H9 (cell line): ENCODE measurements around the gene STK38L. TPM values are rescaled to one million over a fixed set of nuclear protein-coding genes. Genes with fewer than 3 reads are reported as not detected.

ENCODE experiments used
- DNase-seq: peaks from one replicate; pipeline ENCODE4 v3.0.0-alpha.2; 2017
- H2AFZ ChIP-seq: one replicate; pipeline ENCODE4 v1.6.1; 2013; ENCODE audit warnings: mild to moderate bottlenecking, low read length, control low read depth, moderate library complexity
- H2AK5ac ChIP-seq: 2 replicates; pipeline ENCODE4 v1.6.1; 2013; ENCODE audit warnings: low read length, control low read depth, mixed read lengths; ENCODE audit not compliant: insufficient read length
- H2BK120ac ChIP-seq: one replicate; pipeline ENCODE4 v1.6.1; 2013; ENCODE audit warnings: low read depth, mild to moderate bottlenecking, low read length, control low read depth, inconsistent platforms; ENCODE audit not compliant: poor library complexity, severe bottlenecking
- H2BK12ac ChIP-seq: 2 replicates; pipeline ENCODE4 v1.6.1; 2013; ENCODE audit warnings: low read length, control low read depth, mixed read lengths, low read depth; ENCODE audit not compliant: insufficient read length
- H2BK15ac ChIP-seq: 2 replicates; pipeline ENCODE4 v1.6.1; 2013; ENCODE audit warnings: low read depth, low read length, control low read depth
- H2BK20ac ChIP-seq: one replicate; pipeline ENCODE4 v1.6.1; 2013; ENCODE audit warnings: low read depth, mild to moderate bottlenecking, low read length, control low read depth, inconsistent platforms; ENCODE audit not compliant: poor library complexity, severe bottlenecking
- H2BK5ac ChIP-seq: 2 replicates; pipeline ENCODE4 v1.6.1; 2013; ENCODE audit warnings: low read length, control low read depth, mixed read lengths; ENCODE audit not compliant: insufficient read length
- H3K14ac ChIP-seq: 2 replicates; pipeline ENCODE4 v1.6.1; 2013; ENCODE audit warnings: low read length, control low read depth; ENCODE audit not compliant: insufficient read depth
- H3K18ac ChIP-seq: 2 replicates; pipeline ENCODE4 v1.6.1; 2013; ENCODE audit warnings: low read depth, mild to moderate bottlenecking, mixed read lengths, low read length, control low read depth; ENCODE audit not compliant: insufficient read length
- H3K23ac ChIP-seq: 2 replicates; pipeline ENCODE4 v1.6.1; 2013; ENCODE audit warnings: low read length, control low read depth, mixed read lengths, low read depth; ENCODE audit not compliant: insufficient read length
- H3K23me2 ChIP-seq: 2 replicates; pipeline ENCODE4 v1.6.1; 2013; ENCODE audit warnings: low read depth, mild to moderate bottlenecking, mixed read lengths, low read length, control low read depth; ENCODE audit not compliant: insufficient read length, poor library complexity, severe bottlenecking
- H3K27ac ChIP-seq: 2 replicates; pipeline ENCODE4 v1.5.1; 2013; ENCODE audit warnings: low read length, control low read depth, mixed read lengths, low read depth; ENCODE audit not compliant: insufficient read length
- H3K27me3 ChIP-seq: 2 replicates; pipeline ENCODE4 v1.6.1; 2013; ENCODE audit warnings: low read length, control low read depth, inconsistent platforms; ENCODE audit not compliant: insufficient read depth
- H3K4ac ChIP-seq: 2 replicates; pipeline ENCODE4 v1.6.1; 2013; ENCODE audit warnings: low read depth, mild to moderate bottlenecking, control low read depth, inconsistent platforms, low read length, moderate library complexity
- H3K4me1 ChIP-seq: 2 replicates; pipeline ENCODE4 v1.6.1; 2013; ENCODE audit warnings: low read length, control low read depth, inconsistent platforms; ENCODE audit not compliant: insufficient read depth
- H3K4me2 ChIP-seq: 2 replicates; pipeline ENCODE4 v1.6.1; 2013; ENCODE audit warnings: low read length, control low read depth, mixed read lengths; ENCODE audit not compliant: insufficient read length, insufficient read depth
- H3K56ac ChIP-seq: 2 replicates; pipeline ENCODE4 v1.6.1; 2013; ENCODE audit warnings: low read depth, mild to moderate bottlenecking, mixed read lengths, low read length, control low read depth; ENCODE audit not compliant: insufficient read length
- H3K79me1 ChIP-seq: 2 replicates; pipeline ENCODE4 v1.6.1; 2013; ENCODE audit warnings: low read depth, mild to moderate bottlenecking, moderate library complexity, low read length, control low read depth, inconsistent platforms; ENCODE audit not compliant: insufficient read depth, poor library complexity, severe bottlenecking
- H3K79me2 ChIP-seq: 2 replicates; pipeline ENCODE4 v1.6.1; 2013; ENCODE audit warnings: low read length, control low read depth, inconsistent platforms; ENCODE audit not compliant: insufficient read depth
- H3K9ac ChIP-seq: 2 replicates; pipeline ENCODE4 v1.6.1; 2013; ENCODE audit warnings: low read length, control low read depth, mixed read lengths; ENCODE audit not compliant: insufficient read length; ENCODE audit errors: extremely low read depth
- H3K9me3 ChIP-seq: one replicate; pipeline ENCODE4 v1.6.1; 2013; ENCODE audit warnings: low read depth, low read length, inconsistent platforms; ENCODE audit not compliant: control insufficient read depth
- H3T11ph ChIP-seq: one replicate; pipeline ENCODE4 v1.6.1; 2013; ENCODE audit warnings: mild to moderate bottlenecking, low read length, control low read depth, inconsistent platforms
- H4K20me1 ChIP-seq: one replicate; pipeline ENCODE4 v1.6.1; 2013; ENCODE audit not compliant: control insufficient read depth, insufficient read length, insufficient read depth
- H4K5ac ChIP-seq: 2 replicates; pipeline ENCODE4 v1.6.1; 2013; ENCODE audit warnings: low read depth, mild to moderate bottlenecking, mixed read lengths, low read length, control low read depth; ENCODE audit not compliant: insufficient read length
- H4K8ac ChIP-seq: replicated peaks from 2 replicates; pipeline ENCODE4 v1.6.1; 2013; ENCODE audit warnings: low read length, control low read depth, mixed read lengths, low read depth; ENCODE audit not compliant: insufficient read length
- H4K91ac ChIP-seq: 2 replicates; pipeline ENCODE4 v1.6.1; 2013; ENCODE audit warnings: low read depth, mild to moderate bottlenecking, moderate library complexity, mixed read lengths, low read length, control low read depth; ENCODE audit not compliant: insufficient read length
- H3K27ac Mint-ChIP-seq, 3 experiments: 2 replicates in 2 of 3; 3 replicates in 1 of 3; pipeline ENCODE4 v1.8.0; 2020 to 2021; ENCODE audit warnings: mixed read lengths in 3 of 3, mild to moderate bottlenecking in 1 of 3, moderate library complexity in 1 of 3
- H3K27me3 Mint-ChIP-seq: 2 replicates; pipeline ENCODE4 v1.8.0; 2021; ENCODE audit warnings: low read depth, mild to moderate bottlenecking, moderate library complexity, mixed read lengths
- H3K36me3 Mint-ChIP-seq, 3 experiments: 2 replicates in 2 of 3; 3 replicates in 1 of 3; pipeline ENCODE4 v1.8.0; 2020 to 2021; ENCODE audit warnings: low read depth in 3 of 3, mixed read lengths in 3 of 3; ENCODE audit not compliant: insufficient read depth in 1 of 3
- H3K4me1 Mint-ChIP-seq, 2 experiments: 2 replicates each; pipeline ENCODE4 v1.8.0; 2020; ENCODE audit warnings: mixed read lengths in 2 of 2
- H3K4me3 Mint-ChIP-seq, 2 experiments: 2 replicates in 1 of 2; 3 replicates in 1 of 2; pipeline ENCODE4 v1.8.0; 2020 to 2021; ENCODE audit warnings: mild to moderate bottlenecking in 2 of 2, mixed read lengths in 2 of 2, moderate library complexity in 1 of 2
- H3K9me3 Mint-ChIP-seq, 2 experiments: 2 replicates in 1 of 2; 3 replicates in 1 of 2; pipeline ENCODE4 v1.8.0; 2020; ENCODE audit warnings: mild to moderate bottlenecking in 2 of 2, mixed read lengths in 2 of 2, moderate library complexity in 1 of 2
- WGBS: extraction: QIAGEN DNeasy Blood & Tissue Kit; methylation state at CpG from one replicate; pipeline ENCODE4 v1.1.7; 2013; ENCODE audit warnings: missing lambda C conversion rate, low lambda C conversion rate, mixed read lengths; ENCODE audit not compliant: insufficient read length; ENCODE audit errors: extremely low coverage; 5-methylcytosine and 5-hydroxymethylcytosine counted together
- total RNA-seq: library from RNA; stranded (reverse); gene quantifications from 2 replicates; pipeline ENCODE4 v1.2.1, GENCODE V29; 2021
- TF ChIP-seq, protein P1 (sequence below): fragments of 200-600 bp; sonication (generic); conservative IDR thresholded peaks from 3 replicates; pipeline ENCODE4 v1.8.0; 2021; ENCODE audit warnings: antibody characterized with exemption, mild to moderate bottlenecking

Gene STK38L
- total RNA-seq, 1 experiment from 2014 or later: 44.9 TPM

GRCh38 chr12:27309995-27310315 is 65.9 kb downstream of the STK38L start:
- Histone ChIP-seq H4K5ac (no peak overlapping the region), H3K23ac (no peak overlapping the region), H4K8ac (no peak overlapping the region), H3K56ac (no peak overlapping the region), H3K9me3 (no peaks in the 10 kb centered on the region), H3K4ac (no peak overlapping the region), H2BK20ac (no peak overlapping the region), H4K20me1 (no peaks in the 10 kb centered on the region), H2AFZ (no peak overlapping the region), H3T11ph (no peak overlapping the region), H2BK5ac (no peak overlapping the region), H2BK120ac (no peak overlapping the region), H2BK15ac (no peak overlapping the region), H2BK12ac (no peak overlapping the region), H3K79me1 (no peaks in the 10 kb centered on the region), H3K23me2 (no peaks in the 10 kb centered on the region), H3K18ac (no peak overlapping the region), H3K79me2 (no peaks in the 10 kb centered on the region), H2AK5ac (no peak overlapping the region), H3K4me1 (no peaks in the 10 kb centered on the region), H3K9ac (no peak overlapping the region), H4K91ac (no peak overlapping the region), H3K4me2 (no peak overlapping the region), H3K14ac (no peak overlapping the region), H3K27ac (no peak overlapping the region), H3K27me3 (no peaks in the 10 kb centered on the region)
- no peaks in the 10 kb centered on the region for H3K9me3 Mint-ChIP-seq
- no peak for DNase-seq
- WGBS: no CpG with 5 or more reads among the region's 1 CpG
- H3K4me1 Mint-ChIP-seq: no peaks in the 10 kb centered on the region
- no peak overlapping the region for H3K4me3 Mint-ChIP-seq
- no peaks in the 10 kb centered on the region for H3K27me3 Mint-ChIP-seq
- peaks cover 13 to 38% (median 30%) of the 10 kb centered on the region in 3 experiments; a peak in 6 of 7 replicates for H3K36me3 Mint-ChIP-seq
- TF ChIP-seq, protein P1, sequence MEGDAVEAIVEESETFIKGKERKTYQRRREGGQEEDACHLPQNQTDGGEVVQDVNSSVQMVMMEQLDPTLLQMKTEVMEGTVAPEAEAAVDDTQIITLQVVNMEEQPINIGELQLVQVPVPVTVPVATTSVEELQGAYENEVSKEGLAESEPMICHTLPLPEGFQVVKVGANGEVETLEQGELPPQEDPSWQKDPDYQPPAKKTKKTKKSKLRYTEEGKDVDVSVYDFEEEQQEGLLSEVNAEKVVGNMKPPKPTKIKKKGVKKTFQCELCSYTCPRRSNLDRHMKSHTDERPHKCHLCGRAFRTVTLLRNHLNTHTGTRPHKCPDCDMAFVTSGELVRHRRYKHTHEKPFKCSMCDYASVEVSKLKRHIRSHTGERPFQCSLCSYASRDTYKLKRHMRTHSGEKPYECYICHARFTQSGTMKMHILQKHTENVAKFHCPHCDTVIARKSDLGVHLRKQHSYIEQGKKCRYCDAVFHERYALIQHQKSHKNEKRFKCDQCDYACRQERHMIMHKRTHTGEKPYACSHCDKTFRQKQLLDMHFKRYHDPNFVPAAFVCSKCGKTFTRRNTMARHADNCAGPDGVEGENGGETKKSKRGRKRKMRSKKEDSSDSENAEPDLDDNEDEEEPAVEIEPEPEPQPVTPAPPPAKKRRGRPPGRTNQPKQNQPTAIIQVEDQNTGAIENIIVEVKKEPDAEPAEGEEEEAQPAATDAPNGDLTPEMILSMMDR: no peak
- H3K27ac Mint-ChIP-seq: no peak overlapping the region; a peak in 1 of 7 replicates
